Kidney (tissue), 14 donors: Measurements from ENCODE around the gene MACROD2. TPM values are rescaled to one million over a fixed set of nuclear protein-coding genes. Genes with fewer than 3 reads are reported as not detected.

Experiments used
- DNase-seq, 5 donors: peaks; one replicate each; pipeline ENCODE4 v3.0.0-alpha.2; 2013 to 2020
- FAIRE-seq: peaks from 2 replicates; lab custom pipeline; 2012; peaks lifted over from hg19 to GRCh38; lab: Jason Lieb, UNC
- H3K27ac ChIP-seq, 2 donors: one replicate each; pipeline ENCODE4 v1.7.0; 2013; ENCODE audit warnings: low read depth in 2 of 2, low read length in 2 of 2, inconsistent platforms in 1 of 2
- H3K27me3 ChIP-seq: one replicate; pipeline ENCODE4 v1.7.1; 2013; ENCODE audit warnings: low read length, inconsistent platforms; ENCODE audit not compliant: control insufficient read depth, insufficient read depth
- H3K36me3 ChIP-seq, 3 donors: one replicate each; pipeline versions ENCODE4 v1.7.0 to v1.7.1; 2013; ENCODE audit warnings: low read length in 3 of 3, control low read depth in 1 of 3, inconsistent platforms in 1 of 3; ENCODE audit not compliant: insufficient read depth in 3 of 3, control insufficient read depth in 2 of 3
- H3K4me1 ChIP-seq, 3 donors: one replicate each; pipeline versions ENCODE4 v1.7.0 to v1.7.1; 2013; ENCODE audit warnings: low read length in 3 of 3, inconsistent platforms in 1 of 3, low read depth in 1 of 3; ENCODE audit not compliant: control insufficient read depth in 2 of 3, insufficient read depth in 2 of 3
- H3K4me3 ChIP-seq, 3 donors: one replicate each; pipeline versions ENCODE4 v1.7.0 to v1.8.1; 2013; ENCODE audit warnings: low read length in 3 of 3, control low read depth in 1 of 3, inconsistent platforms in 1 of 3
- H3K9ac ChIP-seq, 3 donors: one replicate each; pipeline versions ENCODE4 v1.7.0 to v1.7.1; 2013; ENCODE audit warnings: low read length in 3 of 3, control low read depth in 1 of 3, inconsistent platforms in 1 of 3
- H3K9me3 ChIP-seq, 3 donors: one replicate each; pipeline versions ENCODE4 v1.7.0 to v1.7.1; 2013; ENCODE audit warnings: low read length in 3 of 3, control low read depth in 1 of 3, inconsistent platforms in 1 of 3; ENCODE audit not compliant: control insufficient read depth in 2 of 3, insufficient read depth in 1 of 3
- CTCF ChIP-seq: IDR thresholded peaks from 3 replicates; pipeline ENCODE4 v1.5.1; 2012; ENCODE audit warnings: mild to moderate bottlenecking, moderate library complexity, borderline replicate concordance; ENCODE audit not compliant: insufficient read depth; ENCODE audit errors: extremely low read depth
- intact Hi-C: fragments of 100-400 bp; cut with DNase I; formaldehyde crosslinking; loops from one replicate; pipeline ENCODE4 v1.11.1; 2022
- polyA plus RNA-seq: library from polyadenylated mRNA; stranded (reverse); fragments of 350-450 nt; fragmentation: Illumina TruSeq; extraction: RNeasy Lipid Tissue Mini Kit (QIAGEN cat#74804); gene quantifications from one replicate; pipeline ENCODE4 v1.2.3, GENCODE V29; 2014; ENCODE audit warnings: low read depth, low replicate concordance; ENCODE audit not compliant: insufficient read depth
- total RNA-seq: library from RNA; stranded (reverse); fragmentation: NEBNext Ultra II Directional; extraction: Animal tissue kit (Norgen Biotek cat#: 25700); gene quantifications from one replicate; pipeline ENCODE4 v1.2.1, GENCODE V29; 2021
- donor health status: control.
- donor health status: control.
- donor health status: control.
- donor health status: control.
- donor health status: control.
- donor health status: DM: yes; HTN: yes; CAD: no.
- donor health status: Normal renal cell carcinoma (clear cell type).

MACROD2 gene
- total and polyA plus RNA-seq, 2 donors from 2014 or later: 3.0 to 10.0 TPM

DNA sequence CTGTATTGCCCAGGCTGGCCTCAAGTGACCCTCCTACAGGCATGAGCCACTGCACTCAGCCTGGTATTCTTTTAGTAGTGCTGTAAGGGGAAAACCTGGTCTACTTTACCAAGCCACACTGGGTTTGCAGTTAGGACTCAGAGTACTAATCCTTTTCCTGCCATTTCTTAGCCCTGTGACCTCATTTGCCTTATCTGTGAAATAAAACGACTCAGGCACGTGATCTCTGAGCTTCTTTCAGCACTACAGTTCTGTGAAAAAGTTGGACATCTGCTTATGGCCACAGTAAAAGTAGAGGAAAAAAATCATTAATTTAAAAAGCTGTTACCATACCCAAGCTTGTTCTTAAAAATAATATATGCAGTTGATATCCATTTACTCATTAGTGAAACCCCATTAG, 1570.5 kb downstream of the MACROD2 start:
- H3K9ac ChIP-seq: no peak overlapping the region
- H3K4me3 ChIP-seq: no peak overlapping the region
- DNase-seq (no peak), FAIRE-seq (no peak)
- intact Hi-C loops: no loop called here
- no peak for TF ChIP-seq CTCF
- no peaks in the 10 kb centered on the region for H3K9me3 ChIP-seq
- no peaks in the 10 kb centered on the region for H3K27me3 ChIP-seq
- no peak overlapping the region for H3K27ac ChIP-seq
- no peaks in the 10 kb centered on the region for H3K36me3 ChIP-seq
- no peaks in the 10 kb centered on the region for H3K4me1 ChIP-seq

DNA sequence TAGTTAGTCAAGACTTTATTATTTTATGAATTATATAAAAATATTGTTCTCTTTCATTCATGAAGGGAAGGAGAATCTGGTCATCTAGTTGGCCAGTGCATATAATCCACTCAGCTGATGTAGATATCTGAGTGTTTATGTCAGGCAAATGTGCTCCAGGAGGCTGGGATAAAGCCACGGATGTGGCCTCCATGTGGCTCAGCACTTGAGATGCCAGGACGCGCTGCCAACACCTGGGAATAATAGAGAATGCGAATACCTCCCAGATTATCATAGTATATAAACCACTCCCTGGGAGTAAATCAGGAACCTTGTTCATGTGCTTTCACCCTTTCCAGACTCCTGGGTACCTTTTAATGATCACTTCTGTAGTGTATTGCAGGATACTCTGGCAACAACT, 1571.9 kb downstream of the MACROD2 start:
- Histone ChIP-seq H3K27me3 (no peaks in the 10 kb centered on the region), H3K36me3 (no peaks in the 10 kb centered on the region), H3K4me1 (no peaks in the 10 kb centered on the region), H3K9ac (no peak overlapping the region), H3K9me3 (no peaks in the 10 kb centered on the region), H3K27ac (no peak overlapping the region), H3K4me3 (no peak overlapping the region)
- no peak for FAIRE-seq
- no peak for DNase-seq
- intact Hi-C loops: no loop called here
- no peak for TF ChIP-seq CTCF

GRCh38 chr20:15570156-15570555, 1574.8 kb downstream of the MACROD2 start:
- FAIRE-seq (no peak), DNase-seq (no peak)
- no peak for TF ChIP-seq CTCF
- intact Hi-C loops: no loop called here
- Histone ChIP-seq H3K36me3 (no peaks in the 10 kb centered on the region), H3K4me3 (no peak overlapping the region), H3K4me1 (no peaks in the 10 kb centered on the region), H3K27ac (no peak overlapping the region), H3K9me3 (no peaks in the 10 kb centered on the region), H3K9ac (no peak overlapping the region), H3K27me3 (no peaks in the 10 kb centered on the region)

DNA sequence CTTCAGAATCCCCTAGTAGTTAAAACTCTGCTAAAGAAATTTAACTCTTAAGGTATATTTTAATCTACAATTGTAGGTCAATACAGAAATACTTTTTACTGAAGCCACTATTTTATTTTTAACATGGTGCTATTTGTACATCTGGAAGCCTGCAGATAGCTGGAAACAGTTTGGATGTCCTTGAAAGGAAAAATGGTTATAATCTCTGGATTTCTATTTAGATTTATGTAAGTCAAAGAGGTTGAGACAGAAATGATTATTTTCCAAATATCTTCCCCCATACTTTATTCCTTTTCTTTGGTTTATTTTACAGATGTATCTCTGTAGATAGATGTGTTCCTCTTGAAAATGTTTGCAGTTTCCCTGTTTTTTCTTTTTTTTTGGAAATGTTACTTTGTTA, 1575.7 kb downstream of the MACROD2 start:
- DNase-seq (no peak), FAIRE-seq (no peak)
- H3K27ac ChIP-seq: no peak overlapping the region
- H3K9ac ChIP-seq: no peak overlapping the region
- no peak for TF ChIP-seq CTCF
- no peak overlapping the region for H3K4me3 ChIP-seq
- H3K4me1 ChIP-seq: no peaks in the 10 kb centered on the region
- no peaks in the 10 kb centered on the region for H3K27me3 ChIP-seq
- no peaks in the 10 kb centered on the region for H3K36me3 ChIP-seq
- intact Hi-C loops: no loop called here
- H3K9me3 ChIP-seq: no peaks in the 10 kb centered on the region
